PC-3 (cell line): ENCODE data around the gene MAP3K8.

Experiments
- EZH2phosphoT487 ChIP-seq: fragments of 300-600 bp; sonication (generic); IDR thresholded peaks from 2 replicates; pipeline ENCODE4 v1.6.1; 2018; ENCODE audit warnings: mild to moderate bottlenecking, antibody characterized with exemption, low read length, borderline replicate concordance
- TF ChIP-seq, protein P1 (sequence below): fragments of 300-600 bp; sonication (generic); conservative IDR thresholded peaks from 2 replicates; pipeline ENCODE4 v1.5.1; 2017; ENCODE audit warnings: antibody characterized with exemption, low read depth, mild to moderate bottlenecking, low read length

DNA sequence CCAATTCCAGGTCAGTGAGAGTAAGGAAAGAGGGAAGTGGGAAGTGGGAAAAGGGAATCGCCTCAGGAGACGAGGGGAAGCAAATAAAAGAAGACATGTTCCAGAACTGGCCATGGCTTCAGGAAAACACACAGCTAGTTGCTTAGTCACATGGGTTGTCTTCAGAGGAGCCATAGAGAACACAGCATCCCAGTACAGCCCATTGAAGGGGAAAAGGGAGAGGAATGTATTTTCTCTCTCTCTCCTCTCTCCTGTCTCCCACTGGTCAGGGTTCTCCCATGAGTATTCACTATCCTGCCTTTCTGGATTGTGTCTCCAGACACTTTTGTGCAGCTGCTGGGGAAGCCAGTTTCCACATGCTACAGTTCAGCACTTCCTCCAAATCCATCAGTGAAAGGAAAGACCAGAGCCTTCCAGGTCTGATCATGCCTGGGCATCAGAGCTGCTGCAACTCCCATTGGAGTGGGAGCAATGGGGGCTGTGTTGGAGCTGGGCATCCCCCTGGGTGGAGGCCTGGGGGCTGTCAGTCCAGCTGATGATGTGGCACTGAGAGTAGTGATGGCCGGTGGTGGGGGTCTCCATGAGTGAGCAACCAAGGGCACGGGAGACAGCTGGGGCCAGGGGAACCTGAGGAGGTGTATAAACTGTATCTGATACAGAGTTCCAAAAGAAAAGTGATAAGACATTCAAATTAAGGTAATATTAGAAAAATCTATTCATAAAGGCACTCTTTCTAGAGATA is 38.6 kb downstream of the MAP3K8 start:
- TF ChIP-seq, protein P1, sequence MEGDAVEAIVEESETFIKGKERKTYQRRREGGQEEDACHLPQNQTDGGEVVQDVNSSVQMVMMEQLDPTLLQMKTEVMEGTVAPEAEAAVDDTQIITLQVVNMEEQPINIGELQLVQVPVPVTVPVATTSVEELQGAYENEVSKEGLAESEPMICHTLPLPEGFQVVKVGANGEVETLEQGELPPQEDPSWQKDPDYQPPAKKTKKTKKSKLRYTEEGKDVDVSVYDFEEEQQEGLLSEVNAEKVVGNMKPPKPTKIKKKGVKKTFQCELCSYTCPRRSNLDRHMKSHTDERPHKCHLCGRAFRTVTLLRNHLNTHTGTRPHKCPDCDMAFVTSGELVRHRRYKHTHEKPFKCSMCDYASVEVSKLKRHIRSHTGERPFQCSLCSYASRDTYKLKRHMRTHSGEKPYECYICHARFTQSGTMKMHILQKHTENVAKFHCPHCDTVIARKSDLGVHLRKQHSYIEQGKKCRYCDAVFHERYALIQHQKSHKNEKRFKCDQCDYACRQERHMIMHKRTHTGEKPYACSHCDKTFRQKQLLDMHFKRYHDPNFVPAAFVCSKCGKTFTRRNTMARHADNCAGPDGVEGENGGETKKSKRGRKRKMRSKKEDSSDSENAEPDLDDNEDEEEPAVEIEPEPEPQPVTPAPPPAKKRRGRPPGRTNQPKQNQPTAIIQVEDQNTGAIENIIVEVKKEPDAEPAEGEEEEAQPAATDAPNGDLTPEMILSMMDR = no peak
- TF ChIP-seq EZH2phosphoT487 = no peak
